H9 (cell line): ENCODE measurements around the gene MMP24OS. TPM values are rescaled to one million over a fixed set of nuclear protein-coding genes. Genes with fewer than 3 reads are reported as not detected.

Source experiments
- DNase-seq: peaks from one replicate; pipeline ENCODE4 v3.0.0-alpha.2; 2017
- H2AFZ ChIP-seq: one replicate; pipeline ENCODE4 v1.6.1; 2013; ENCODE audit warnings: mild to moderate bottlenecking, low read length, control low read depth, moderate library complexity
- H2AK5ac ChIP-seq: 2 replicates; pipeline ENCODE4 v1.6.1; 2013; ENCODE audit warnings: low read length, control low read depth, mixed read lengths; ENCODE audit not compliant: insufficient read length
- H2BK120ac ChIP-seq: one replicate; pipeline ENCODE4 v1.6.1; 2013; ENCODE audit warnings: low read depth, mild to moderate bottlenecking, low read length, control low read depth, inconsistent platforms; ENCODE audit not compliant: poor library complexity, severe bottlenecking
- H2BK12ac ChIP-seq: 2 replicates; pipeline ENCODE4 v1.6.1; 2013; ENCODE audit warnings: low read length, control low read depth, mixed read lengths, low read depth; ENCODE audit not compliant: insufficient read length
- H2BK15ac ChIP-seq: 2 replicates; pipeline ENCODE4 v1.6.1; 2013; ENCODE audit warnings: low read depth, low read length, control low read depth
- H2BK20ac ChIP-seq: one replicate; pipeline ENCODE4 v1.6.1; 2013; ENCODE audit warnings: low read depth, mild to moderate bottlenecking, low read length, control low read depth, inconsistent platforms; ENCODE audit not compliant: poor library complexity, severe bottlenecking
- H2BK5ac ChIP-seq: 2 replicates; pipeline ENCODE4 v1.6.1; 2013; ENCODE audit warnings: low read length, control low read depth, mixed read lengths; ENCODE audit not compliant: insufficient read length
- H3K14ac ChIP-seq: 2 replicates; pipeline ENCODE4 v1.6.1; 2013; ENCODE audit warnings: low read length, control low read depth; ENCODE audit not compliant: insufficient read depth
- H3K18ac ChIP-seq: 2 replicates; pipeline ENCODE4 v1.6.1; 2013; ENCODE audit warnings: low read depth, mild to moderate bottlenecking, mixed read lengths, low read length, control low read depth; ENCODE audit not compliant: insufficient read length
- H3K23ac ChIP-seq: 2 replicates; pipeline ENCODE4 v1.6.1; 2013; ENCODE audit warnings: low read length, control low read depth, mixed read lengths, low read depth; ENCODE audit not compliant: insufficient read length
- H3K23me2 ChIP-seq: 2 replicates; pipeline ENCODE4 v1.6.1; 2013; ENCODE audit warnings: low read depth, mild to moderate bottlenecking, mixed read lengths, low read length, control low read depth; ENCODE audit not compliant: insufficient read length, poor library complexity, severe bottlenecking
- H3K27ac ChIP-seq: 2 replicates; pipeline ENCODE4 v1.5.1; 2013; ENCODE audit warnings: low read length, control low read depth, mixed read lengths, low read depth; ENCODE audit not compliant: insufficient read length
- H3K27me3 ChIP-seq: 2 replicates; pipeline ENCODE4 v1.6.1; 2013; ENCODE audit warnings: low read length, control low read depth, inconsistent platforms; ENCODE audit not compliant: insufficient read depth
- H3K4ac ChIP-seq: 2 replicates; pipeline ENCODE4 v1.6.1; 2013; ENCODE audit warnings: low read depth, mild to moderate bottlenecking, control low read depth, inconsistent platforms, low read length, moderate library complexity
- H3K4me1 ChIP-seq: 2 replicates; pipeline ENCODE4 v1.6.1; 2013; ENCODE audit warnings: low read length, control low read depth, inconsistent platforms; ENCODE audit not compliant: insufficient read depth
- H3K4me2 ChIP-seq: 2 replicates; pipeline ENCODE4 v1.6.1; 2013; ENCODE audit warnings: low read length, control low read depth, mixed read lengths; ENCODE audit not compliant: insufficient read length, insufficient read depth
- H3K56ac ChIP-seq: 2 replicates; pipeline ENCODE4 v1.6.1; 2013; ENCODE audit warnings: low read depth, mild to moderate bottlenecking, mixed read lengths, low read length, control low read depth; ENCODE audit not compliant: insufficient read length
- H3K79me1 ChIP-seq: 2 replicates; pipeline ENCODE4 v1.6.1; 2013; ENCODE audit warnings: low read depth, mild to moderate bottlenecking, moderate library complexity, low read length, control low read depth, inconsistent platforms; ENCODE audit not compliant: insufficient read depth, poor library complexity, severe bottlenecking
- H3K79me2 ChIP-seq: 2 replicates; pipeline ENCODE4 v1.6.1; 2013; ENCODE audit warnings: low read length, control low read depth, inconsistent platforms; ENCODE audit not compliant: insufficient read depth
- H3K9ac ChIP-seq: 2 replicates; pipeline ENCODE4 v1.6.1; 2013; ENCODE audit warnings: low read length, control low read depth, mixed read lengths; ENCODE audit not compliant: insufficient read length; ENCODE audit errors: extremely low read depth
- H3K9me3 ChIP-seq: one replicate; pipeline ENCODE4 v1.6.1; 2013; ENCODE audit warnings: low read depth, low read length, inconsistent platforms; ENCODE audit not compliant: control insufficient read depth
- H3T11ph ChIP-seq: one replicate; pipeline ENCODE4 v1.6.1; 2013; ENCODE audit warnings: mild to moderate bottlenecking, low read length, control low read depth, inconsistent platforms
- H4K20me1 ChIP-seq: one replicate; pipeline ENCODE4 v1.6.1; 2013; ENCODE audit not compliant: control insufficient read depth, insufficient read length, insufficient read depth
- H4K5ac ChIP-seq: 2 replicates; pipeline ENCODE4 v1.6.1; 2013; ENCODE audit warnings: low read depth, mild to moderate bottlenecking, mixed read lengths, low read length, control low read depth; ENCODE audit not compliant: insufficient read length
- H4K8ac ChIP-seq: replicated peaks from 2 replicates; pipeline ENCODE4 v1.6.1; 2013; ENCODE audit warnings: low read length, control low read depth, mixed read lengths, low read depth; ENCODE audit not compliant: insufficient read length
- H4K91ac ChIP-seq: 2 replicates; pipeline ENCODE4 v1.6.1; 2013; ENCODE audit warnings: low read depth, mild to moderate bottlenecking, moderate library complexity, mixed read lengths, low read length, control low read depth; ENCODE audit not compliant: insufficient read length
- H3K27ac Mint-ChIP-seq, 3 experiments: 2 replicates in 2 of 3; 3 replicates in 1 of 3; pipeline ENCODE4 v1.8.0; 2020 to 2021; ENCODE audit warnings: mixed read lengths in 3 of 3, mild to moderate bottlenecking in 1 of 3, moderate library complexity in 1 of 3
- H3K27me3 Mint-ChIP-seq: 2 replicates; pipeline ENCODE4 v1.8.0; 2021; ENCODE audit warnings: low read depth, mild to moderate bottlenecking, moderate library complexity, mixed read lengths
- H3K36me3 Mint-ChIP-seq, 3 experiments: 2 replicates in 2 of 3; 3 replicates in 1 of 3; pipeline ENCODE4 v1.8.0; 2020 to 2021; ENCODE audit warnings: low read depth in 3 of 3, mixed read lengths in 3 of 3; ENCODE audit not compliant: insufficient read depth in 1 of 3
- H3K4me1 Mint-ChIP-seq, 2 experiments: 2 replicates each; pipeline ENCODE4 v1.8.0; 2020; ENCODE audit warnings: mixed read lengths in 2 of 2
- H3K4me3 Mint-ChIP-seq, 2 experiments: 2 replicates in 1 of 2; 3 replicates in 1 of 2; pipeline ENCODE4 v1.8.0; 2020 to 2021; ENCODE audit warnings: mild to moderate bottlenecking in 2 of 2, mixed read lengths in 2 of 2, moderate library complexity in 1 of 2
- H3K9me3 Mint-ChIP-seq, 2 experiments: 2 replicates in 1 of 2; 3 replicates in 1 of 2; pipeline ENCODE4 v1.8.0; 2020; ENCODE audit warnings: mild to moderate bottlenecking in 2 of 2, mixed read lengths in 2 of 2, moderate library complexity in 1 of 2
- WGBS: extraction: QIAGEN DNeasy Blood & Tissue Kit; methylation state at CpG from one replicate; pipeline ENCODE4 v1.1.7; 2013; ENCODE audit warnings: missing lambda C conversion rate, low lambda C conversion rate, mixed read lengths; ENCODE audit not compliant: insufficient read length; ENCODE audit errors: extremely low coverage; 5-methylcytosine and 5-hydroxymethylcytosine counted together
- total RNA-seq: library from RNA; stranded (reverse); gene quantifications from 2 replicates; pipeline ENCODE4 v1.2.1, GENCODE V29; 2021
- TF ChIP-seq, protein P1 (sequence below): fragments of 200-600 bp; sonication (generic); conservative IDR thresholded peaks from 3 replicates; pipeline ENCODE4 v1.8.0; 2021; ENCODE audit warnings: antibody characterized with exemption, mild to moderate bottlenecking

Gene MMP24OS
- total RNA-seq, 1 experiment from 2014 or later, result 43.8 TPM

DNA sequence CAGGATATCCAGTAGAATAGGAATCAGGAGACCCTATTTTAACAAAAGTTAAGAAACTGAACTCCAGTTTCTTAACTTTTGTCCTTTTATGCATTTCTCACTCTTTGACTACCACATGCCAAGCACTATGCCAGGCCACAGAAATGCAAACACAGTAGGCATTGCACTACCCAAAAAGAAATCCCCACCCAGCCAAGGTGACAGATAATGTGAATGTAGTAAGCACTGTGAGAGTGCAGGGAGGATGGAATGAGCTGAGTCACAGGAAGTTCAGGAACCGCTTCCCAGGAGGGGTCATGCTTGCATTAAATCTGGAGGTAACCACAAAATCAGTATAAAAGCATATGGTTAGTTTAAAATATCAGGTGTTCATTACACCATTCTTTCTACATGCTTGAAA lies 34.4 kb upstream of the MMP24OS start:
- H3K9ac ChIP-seq, result no peak overlapping the region
- H2AFZ ChIP-seq, result no peak overlapping the region
- no peak overlapping the region for H3K27ac ChIP-seq
- Mint-ChIP-seq H3K4me1 (peaks cover 24 to 30% of the 10 kb centered on the region in 2 experiments), H3K9me3 (no peaks in the 10 kb centered on the region), H3K36me3 (peaks cover 2 to 10% (median 4%) of the 10 kb centered on the region in 3 experiments; a peak in 5 of 7 replicates), H3K27me3 (no peaks in the 10 kb centered on the region), H3K4me3 (peak overlapping the region in 1 of 2 experiments; percentile 22; a peak in 1 of 5 replicates), H3K27ac (peak overlapping the region in 2 of 3 experiments; percentile 49 to 81; a peak in 4 of 7 replicates)
- H3K4ac ChIP-seq, result no peak overlapping the region
- no peak overlapping the region for H2BK20ac ChIP-seq
- DNase-seq, result no peak
- H3K23me2 ChIP-seq, result no peaks in the 10 kb centered on the region
- TF ChIP-seq, protein P1, sequence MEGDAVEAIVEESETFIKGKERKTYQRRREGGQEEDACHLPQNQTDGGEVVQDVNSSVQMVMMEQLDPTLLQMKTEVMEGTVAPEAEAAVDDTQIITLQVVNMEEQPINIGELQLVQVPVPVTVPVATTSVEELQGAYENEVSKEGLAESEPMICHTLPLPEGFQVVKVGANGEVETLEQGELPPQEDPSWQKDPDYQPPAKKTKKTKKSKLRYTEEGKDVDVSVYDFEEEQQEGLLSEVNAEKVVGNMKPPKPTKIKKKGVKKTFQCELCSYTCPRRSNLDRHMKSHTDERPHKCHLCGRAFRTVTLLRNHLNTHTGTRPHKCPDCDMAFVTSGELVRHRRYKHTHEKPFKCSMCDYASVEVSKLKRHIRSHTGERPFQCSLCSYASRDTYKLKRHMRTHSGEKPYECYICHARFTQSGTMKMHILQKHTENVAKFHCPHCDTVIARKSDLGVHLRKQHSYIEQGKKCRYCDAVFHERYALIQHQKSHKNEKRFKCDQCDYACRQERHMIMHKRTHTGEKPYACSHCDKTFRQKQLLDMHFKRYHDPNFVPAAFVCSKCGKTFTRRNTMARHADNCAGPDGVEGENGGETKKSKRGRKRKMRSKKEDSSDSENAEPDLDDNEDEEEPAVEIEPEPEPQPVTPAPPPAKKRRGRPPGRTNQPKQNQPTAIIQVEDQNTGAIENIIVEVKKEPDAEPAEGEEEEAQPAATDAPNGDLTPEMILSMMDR, result no peak
- no peaks in the 10 kb centered on the region for H3K9me3 ChIP-seq
- H4K8ac ChIP-seq, result no peak overlapping the region
- H3K14ac ChIP-seq, result no peak overlapping the region
- no peak overlapping the region for H3K56ac ChIP-seq
- H3K18ac ChIP-seq, result no peak overlapping the region
- H3K4me2 ChIP-seq, result no peak overlapping the region
- no peak overlapping the region for H2BK15ac ChIP-seq
- H3K79me1 ChIP-seq, result no peaks in the 10 kb centered on the region
- no peaks in the 10 kb centered on the region for H4K20me1 ChIP-seq
- no peaks in the 10 kb centered on the region for H3K27me3 ChIP-seq
- WGBS, result no CpG with 5 or more reads among the region's 1 CpG
- H3K4me1 ChIP-seq, result peaks cover 2% of the 10 kb centered on the region; the same call in 1 of the 2 replicates
- H2BK120ac ChIP-seq, result no peak overlapping the region
- H4K91ac ChIP-seq, result no peak overlapping the region
- no peak overlapping the region for H2BK5ac ChIP-seq
- H3K23ac ChIP-seq, result no peak overlapping the region
- H3T11ph ChIP-seq, result no peak overlapping the region
- no peaks in the 10 kb centered on the region for H3K79me2 ChIP-seq
- H2AK5ac ChIP-seq, result no peak overlapping the region
- no peak overlapping the region for H2BK12ac ChIP-seq
- H4K5ac ChIP-seq, result no peak overlapping the region
